Activated T-cell treated with anti-CD3 and anti-CD28 coated beads for 1 hour (primary cell): ENCODE data around the gene FTO.

ENCODE experiments used
- DNase-seq: peaks from one replicate; pipeline ENCODE4 v3.0.0-alpha.2; 2020; ENCODE audit warnings: low read depth

FTO gene

DNA sequence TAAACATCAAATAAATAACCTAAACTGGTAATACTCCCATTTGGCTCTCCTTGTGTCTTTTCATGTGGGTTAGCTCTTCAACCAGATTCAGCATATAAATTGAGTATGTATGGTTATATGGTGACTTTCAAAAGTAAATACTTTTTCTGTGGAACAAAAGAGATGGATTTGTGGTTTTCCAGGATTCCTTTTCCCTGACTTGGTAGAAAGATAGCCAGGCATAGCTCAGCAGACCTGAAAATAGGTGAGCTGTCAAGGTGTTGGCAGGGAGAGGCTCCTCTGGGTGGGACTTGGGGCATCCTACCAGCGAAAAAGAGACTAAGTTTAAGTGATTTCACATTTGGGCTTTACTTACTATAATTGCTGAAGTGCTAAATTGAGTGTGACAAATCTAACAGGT lies 80.3 kb downstream of the FTO start:
- no peak for DNase-seq

DNA sequence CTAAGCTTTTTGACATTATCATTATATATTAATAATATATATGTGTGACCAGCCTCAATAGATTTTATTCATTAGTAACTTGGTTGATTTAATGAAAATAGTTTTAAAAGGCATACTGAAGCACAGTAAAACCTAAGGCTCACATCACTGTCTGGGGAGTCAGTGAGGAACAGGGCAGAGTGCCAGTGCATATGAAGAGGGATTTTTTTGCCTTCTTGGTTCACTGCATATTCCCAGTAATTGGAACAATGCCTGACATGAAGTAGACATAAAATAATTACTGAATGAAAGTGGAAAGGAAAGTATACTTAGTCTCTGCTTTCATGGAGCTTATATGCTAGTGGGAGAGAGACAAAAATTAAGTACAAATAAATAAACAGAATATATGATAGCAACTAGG lies 81.1 kb downstream of the FTO start:
- DNase-seq: no peak

DNA sequence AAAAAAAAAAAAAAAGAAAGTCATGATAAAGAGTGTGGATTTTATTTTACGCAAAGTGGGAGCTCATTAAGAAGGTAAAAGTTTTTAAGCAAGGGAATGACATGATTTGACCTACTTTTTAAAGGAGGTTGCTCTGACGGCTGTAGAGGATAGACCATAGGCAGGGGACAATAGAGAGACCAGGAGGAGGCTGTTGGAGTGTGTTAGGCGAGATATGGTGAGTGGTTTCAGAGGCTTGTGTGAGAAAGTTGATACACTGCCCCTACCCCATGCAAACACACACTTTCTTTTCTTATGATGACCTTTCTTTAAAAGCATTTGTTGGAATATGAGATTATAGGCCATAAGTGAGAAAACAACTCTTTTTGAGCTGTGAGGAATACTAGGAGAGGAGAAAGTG lies 82.0 kb downstream of the FTO start:
- no peak for DNase-seq

DNA sequence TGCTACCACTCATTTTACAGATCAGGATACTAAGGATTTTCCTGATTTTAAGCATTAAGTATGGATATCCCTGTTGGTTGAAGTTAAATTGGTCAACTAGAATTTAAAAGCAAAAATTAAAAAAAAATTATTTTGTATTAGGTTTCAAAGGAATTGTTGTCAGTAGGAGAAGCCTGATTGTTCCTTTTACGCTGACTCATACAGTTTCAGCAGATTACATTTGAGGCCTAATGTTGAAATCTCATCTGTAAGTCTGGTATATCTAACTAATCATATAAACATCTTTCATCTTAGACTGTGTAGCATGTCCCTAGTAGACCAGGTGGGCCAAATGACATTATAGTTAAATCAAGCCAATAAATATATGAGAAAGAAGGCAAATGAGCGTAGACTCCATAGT lies 83.5 kb downstream of the FTO start:
- DNase-seq: no peak

DNA sequence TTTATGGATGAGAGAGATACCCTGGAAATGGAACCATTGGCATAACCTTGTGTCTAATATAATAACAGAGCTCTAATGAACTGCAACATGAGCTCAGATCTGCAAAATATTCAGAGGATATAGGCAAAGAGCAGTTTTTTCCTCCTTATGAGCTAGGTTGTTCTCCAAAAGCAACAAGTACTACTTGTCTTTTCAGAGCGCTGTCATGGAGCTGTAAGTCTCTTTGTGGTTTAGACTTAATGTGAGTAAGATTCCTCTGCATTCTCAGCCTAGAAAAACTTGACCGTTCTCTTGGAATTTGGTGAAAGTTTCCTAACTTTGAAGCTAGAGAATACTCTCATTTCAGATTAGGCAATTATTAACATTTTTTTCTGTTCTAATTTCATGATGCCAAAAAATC lies 85.2 kb downstream of the FTO start:
- DNase-seq: no peak

DNA sequence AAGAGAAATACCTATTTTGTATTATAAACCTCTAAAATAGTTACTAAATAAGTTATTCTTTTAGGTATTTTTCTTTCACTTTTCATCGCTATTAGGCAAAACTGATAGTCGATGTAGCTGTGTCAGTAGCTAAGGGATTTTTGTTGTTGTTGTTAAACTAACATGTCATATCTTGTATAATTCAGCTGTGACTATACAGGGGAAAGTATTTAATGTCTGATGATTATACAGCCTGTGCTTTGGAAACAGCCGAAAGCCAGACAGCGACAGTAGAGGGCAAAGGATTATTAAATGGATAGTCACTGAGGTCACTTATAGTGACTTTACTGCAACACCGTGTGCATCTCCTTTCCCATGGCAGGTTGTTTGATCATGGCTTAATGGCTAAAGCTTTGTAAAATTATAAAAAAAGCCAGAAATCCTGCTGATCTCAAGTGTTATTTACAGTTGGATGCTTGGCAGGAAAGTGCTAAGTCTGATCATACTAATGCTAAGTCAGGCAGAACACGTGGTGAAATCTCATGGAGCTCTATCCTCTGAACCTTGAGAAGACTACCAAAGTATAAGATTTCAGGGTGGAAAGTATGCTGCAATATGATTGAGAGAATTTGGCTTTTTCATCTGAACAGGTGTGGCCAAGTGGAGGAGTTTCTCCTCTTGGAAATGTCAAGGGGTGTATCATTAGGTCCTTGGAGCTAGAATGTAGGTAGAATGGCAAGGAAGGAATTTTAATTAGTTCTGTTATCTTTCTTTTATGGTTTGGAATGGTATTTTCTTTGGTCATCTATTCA lies 88.4 kb downstream of the FTO start:
- DNase-seq: no peak

DNA sequence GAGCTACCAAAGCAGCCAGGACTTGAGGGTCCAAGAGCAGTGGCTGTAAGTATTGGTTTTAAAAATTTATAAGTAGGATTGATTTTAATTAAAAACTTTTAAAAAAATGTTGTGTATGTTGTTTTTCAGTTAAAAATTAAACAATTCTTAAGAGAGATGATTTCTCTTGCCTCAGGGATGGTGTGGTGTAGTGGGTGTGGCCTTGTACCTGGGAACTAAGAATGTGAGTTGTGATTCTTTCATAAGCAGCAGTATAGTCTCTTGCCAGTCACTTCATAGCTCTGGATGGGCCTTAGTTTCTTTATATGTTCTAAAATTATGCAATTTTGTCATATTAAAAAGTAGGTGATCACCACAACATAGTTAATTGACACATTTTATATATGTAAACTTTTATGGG lies 99.5 kb downstream of the FTO start:
- DNase-seq: no peak

DNA sequence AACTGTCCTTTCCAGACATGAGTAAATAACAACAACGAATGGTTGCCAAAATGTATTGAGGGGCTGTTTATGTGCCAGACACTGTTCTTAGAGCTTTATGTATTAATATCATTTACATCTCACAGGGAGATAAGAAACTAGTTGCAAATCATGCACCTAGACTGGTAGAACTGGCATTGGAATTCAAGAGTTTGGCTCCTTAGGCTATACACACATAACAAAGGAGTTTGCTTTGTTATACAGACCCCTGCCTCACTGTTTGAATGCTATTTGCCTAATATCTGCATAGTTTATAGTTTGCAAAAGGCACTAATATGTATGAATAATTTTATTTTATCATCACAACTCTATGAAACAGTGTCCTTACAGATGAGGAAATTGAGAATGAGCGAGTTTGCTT lies 100.0 kb downstream of the FTO start:
- no peak for DNase-seq

DNA sequence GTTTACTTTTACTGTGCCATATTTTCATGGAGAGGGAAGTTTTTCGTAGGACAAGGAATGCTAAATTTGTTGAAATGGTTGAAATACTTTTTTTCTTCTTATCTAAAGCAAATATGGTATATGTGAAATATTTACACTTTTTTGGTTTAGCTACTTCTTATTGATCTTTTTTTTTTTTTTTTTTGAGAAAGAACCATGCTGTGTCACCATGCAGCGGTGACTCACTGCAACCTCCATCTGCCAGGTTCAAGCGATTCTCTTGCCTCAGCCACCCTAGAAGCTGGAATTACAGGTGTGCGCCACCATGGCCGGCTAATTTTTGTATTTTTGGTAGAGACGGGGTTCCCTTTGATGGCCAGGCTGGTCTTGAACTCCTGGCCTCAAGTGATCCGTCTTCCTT lies 100.5 kb downstream of the FTO start:
- no peak for DNase-seq

DNA sequence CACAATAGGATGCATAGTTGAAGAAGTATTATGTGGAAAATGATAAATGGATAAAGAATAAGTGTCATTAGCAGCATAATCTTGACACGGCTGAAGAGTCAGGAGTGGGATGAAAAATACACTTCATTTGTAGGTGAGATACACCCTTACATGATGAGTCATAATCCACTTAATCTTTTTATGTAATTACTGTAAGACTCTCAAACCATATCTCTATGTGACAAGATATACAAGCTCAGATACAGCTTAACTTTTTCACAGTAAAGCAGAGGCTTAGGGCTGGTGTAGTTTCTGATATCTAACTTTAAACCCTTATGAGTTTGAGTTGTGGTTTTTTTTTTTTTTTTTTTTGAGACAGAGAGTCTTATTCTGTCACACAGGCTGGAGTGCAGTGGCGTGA lies 101.2 kb downstream of the FTO start:
- no peak for DNase-seq

DNA sequence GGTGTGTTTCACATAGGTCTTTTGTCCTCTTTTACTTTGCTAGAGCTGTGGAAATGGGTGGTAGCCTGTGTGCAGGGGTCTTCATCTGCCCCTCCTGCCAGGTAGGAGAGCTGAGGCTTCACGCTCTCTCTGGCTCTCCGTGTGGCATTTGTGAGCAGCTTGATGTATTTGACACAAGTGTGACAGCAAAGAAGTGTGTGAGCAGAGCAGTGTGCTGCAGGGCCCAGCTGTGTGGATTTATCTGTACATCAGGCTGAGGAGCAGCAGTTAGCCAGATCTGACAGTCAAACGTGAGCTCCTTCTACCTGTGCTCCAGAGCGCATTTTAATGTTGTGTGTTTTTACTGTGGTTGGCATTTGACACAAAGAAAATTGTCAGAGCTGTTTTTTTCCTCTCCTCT lies 101.8 kb downstream of the FTO start:
- DNase-seq: no peak

DNA sequence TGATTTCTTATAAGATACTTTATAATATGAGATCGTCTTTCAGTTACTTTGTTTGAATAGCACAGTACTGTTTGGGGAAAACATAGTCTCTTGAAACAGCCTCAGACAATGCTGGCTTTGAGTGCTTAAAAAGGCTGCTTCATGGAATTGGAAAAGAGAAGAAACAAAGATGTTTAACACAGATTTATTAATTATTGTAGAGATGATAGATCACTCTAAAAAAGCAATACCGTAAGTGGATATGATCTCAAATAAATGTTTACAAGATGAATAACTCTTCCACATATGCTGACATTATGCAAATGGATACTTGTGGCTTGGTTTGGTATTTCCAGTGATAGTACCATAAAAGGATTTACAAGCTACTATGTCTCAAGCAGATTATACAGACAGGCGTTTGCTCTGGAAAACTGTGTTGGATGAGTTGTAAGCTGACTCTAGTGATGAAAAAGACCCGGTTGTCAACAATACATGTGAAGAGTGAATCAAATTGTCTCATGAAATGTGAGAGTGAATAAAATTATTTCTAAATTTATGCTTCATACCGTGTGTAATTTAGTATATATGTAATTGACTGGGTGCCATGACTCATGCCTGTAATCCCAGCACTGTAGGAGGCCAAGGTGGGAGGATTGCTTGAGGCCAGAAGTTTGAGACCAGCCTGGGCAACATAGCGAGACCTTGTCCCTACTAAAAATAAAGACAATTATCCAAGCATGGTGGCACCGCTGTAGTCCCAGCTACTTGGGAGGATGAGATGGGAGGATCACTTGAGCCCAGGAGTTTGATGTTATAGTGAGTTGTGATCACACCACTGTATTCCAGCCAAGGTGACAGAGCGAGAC lies 105.4 kb downstream of the FTO start:
- no peak for DNase-seq

DNA sequence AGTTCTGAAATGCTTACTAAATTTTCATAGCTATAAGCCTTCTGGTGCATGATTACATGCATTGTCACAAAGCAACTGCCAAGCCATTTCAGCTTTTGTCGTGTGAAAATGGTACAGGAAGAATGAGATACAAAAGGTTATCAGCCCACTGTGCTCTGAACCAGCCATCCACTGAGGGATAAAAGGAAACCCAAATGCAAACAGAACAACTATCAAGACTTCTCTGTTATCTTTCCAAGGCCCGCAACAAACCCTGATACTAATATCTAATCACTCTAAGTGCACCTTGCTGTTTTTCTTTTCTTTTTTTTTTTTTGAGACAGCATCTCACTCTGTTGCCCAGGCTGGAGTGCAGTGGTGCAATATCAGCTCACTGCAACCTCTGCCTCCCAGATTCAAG lies 109.0 kb downstream of the FTO start:
- DNase-seq: no peak

DNA sequence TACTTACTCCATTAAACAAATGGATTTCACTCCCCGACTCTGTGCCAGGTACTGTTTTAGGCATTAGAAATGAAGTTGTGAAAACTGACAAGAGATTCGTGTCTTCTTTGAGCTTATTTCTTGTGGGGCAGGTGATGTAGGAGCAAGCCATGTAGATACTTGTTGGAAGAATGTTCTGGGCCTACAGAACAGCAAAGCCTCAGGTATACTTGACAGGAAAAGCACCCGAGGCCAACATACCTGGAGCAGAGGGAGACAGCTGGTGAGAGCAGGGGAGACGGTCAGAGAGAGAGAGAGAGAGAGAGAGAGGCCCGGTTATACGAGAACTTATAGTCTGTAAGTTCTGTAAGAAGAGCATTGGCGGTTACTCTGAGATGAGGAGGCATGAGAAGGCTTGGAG lies 110.8 kb downstream of the FTO start:
- DNase-seq: no peak

DNA sequence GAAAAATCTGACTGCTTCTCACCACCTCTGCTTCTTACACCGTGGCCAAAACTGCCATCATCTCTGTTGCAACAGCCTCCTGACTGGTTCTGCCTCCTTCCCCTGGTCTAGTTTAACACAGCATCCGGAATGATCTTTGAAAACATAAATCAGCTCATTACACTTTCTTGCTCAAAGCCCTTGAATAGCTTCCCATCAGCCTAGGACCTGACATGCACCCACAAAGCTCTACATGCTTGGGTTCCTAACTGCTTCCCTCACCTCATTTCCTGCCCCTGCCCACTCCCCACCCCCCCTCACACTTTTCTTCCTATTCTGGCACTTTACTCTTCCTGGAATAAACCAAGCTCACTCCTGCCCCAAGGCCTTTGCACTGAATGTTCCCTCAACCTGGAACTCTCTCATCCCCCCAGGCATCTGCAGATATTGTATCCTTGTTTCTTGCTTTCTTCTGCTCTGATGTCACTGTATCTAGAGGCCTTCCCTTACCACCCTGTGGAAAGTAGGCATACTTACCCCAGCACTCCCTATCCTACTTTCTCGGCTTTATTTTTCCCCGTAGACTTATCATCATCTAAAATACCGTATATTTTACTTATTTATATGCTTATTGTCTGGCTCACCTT lies 112.4 kb downstream of the FTO start:
- DNase-seq: no peak

DNA sequence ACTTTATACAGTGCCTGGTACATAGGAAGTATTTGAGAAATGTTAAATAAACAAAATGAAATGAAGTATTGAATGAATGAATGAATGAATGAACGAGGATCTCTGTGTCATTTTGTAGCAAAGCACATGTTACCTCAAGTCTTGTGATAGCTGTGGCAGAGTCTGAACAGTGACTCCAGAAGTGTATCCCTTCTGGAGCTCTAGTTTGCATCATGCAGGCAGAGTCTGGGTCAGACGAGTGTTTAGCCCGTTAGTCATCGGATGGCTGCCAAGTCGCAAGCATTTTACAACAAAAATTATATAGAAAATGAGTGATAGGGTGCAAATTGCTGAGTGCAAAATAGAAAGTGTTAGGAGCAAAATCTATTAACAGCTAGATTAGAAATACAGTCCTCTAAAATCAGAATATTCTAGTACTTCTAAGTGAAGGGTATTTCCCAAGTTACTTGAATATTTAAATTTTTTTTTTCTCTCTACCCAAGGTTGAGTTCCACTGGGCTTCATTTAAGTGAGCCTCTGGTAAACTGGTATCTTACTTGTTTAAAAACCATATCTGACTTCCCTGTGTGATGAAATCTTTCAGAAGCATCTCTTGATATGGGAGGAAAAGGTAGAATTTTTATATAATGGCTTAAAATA lies 113.3 kb downstream of the FTO start:
- no peak for DNase-seq

DNA sequence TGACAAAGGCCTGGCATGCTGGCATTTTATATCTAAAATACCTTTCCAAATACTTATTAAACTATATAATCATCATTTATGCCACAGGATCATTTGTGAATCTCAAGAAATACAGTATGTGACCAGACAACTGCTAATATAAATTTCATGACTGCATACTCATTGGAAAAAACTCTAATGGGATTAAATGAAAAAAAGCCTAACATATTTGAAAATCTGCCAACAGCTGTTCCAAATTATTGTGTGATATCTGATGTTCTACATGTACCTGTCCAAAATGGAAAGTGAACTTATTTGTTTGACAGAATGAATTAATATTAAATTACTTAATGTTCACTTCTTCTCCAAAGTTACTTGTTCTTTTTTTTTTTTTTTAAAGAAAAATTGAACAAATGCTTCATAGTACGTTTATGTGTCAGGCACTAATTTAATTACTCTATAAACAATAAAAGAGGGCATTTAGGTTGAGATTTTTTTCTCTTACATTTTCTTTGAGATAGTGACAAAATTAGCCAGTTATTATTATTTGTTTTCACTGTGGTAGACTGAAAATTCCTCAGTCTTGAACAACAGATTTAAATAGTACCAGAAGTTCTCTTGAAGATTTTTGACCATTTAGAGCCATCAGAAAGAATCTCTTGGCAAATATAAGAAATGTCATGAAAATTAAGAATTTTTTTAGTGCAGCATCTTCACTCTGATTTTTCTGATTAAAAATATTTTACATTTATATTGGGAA lies 114.0 kb downstream of the FTO start:
- DNase-seq: no peak

DNA sequence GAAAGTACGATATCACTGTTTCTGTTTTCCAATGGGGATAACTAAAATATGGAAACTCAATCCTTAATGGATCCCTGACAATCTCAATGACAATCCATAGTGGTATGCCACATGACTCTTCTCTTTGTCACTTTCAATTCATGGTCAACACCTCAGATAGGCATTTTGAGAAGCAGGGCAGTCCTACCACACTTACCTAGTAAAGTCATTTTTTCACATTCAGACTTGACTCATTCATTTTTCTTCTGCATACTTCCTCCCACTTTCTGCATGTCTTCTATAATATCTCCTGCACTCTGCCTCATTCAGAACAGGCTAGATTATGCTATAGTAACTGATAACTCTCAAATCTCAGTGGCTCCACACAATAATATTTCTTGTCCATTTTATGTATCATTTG lies 117.5 kb downstream of the FTO start:
- no peak for DNase-seq

DNA sequence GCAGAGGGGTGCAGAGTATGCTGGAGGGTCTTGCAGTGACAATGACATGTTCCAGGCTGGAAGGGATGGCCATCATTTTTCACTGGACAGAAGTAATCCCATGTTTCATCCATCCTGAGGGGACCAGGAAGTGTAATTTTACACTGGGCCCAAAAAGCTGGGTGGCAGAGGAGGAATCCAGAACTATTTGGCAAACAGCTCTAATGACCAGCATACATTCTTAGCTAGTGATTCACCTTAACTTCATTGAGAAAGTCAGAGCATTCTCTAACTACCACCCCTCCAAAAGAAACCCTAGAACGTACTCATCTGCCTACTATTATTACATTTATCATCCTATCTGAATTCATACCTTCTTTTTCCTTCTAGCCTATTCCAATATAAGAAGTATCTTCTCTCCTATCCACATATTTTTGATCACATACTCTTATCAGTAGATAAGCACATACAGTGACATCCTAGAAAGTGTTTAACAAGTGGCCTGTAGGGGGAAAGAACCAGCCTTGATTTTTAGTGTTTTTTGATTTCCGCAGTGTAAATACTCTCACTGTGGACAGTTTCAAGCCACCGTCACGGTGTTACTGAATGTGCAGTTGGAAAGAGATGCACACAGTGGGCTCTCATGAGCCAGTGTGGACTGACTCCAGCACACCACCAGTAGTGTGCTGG lies 118.1 kb downstream of the FTO start:
- DNase-seq: no peak

DNA sequence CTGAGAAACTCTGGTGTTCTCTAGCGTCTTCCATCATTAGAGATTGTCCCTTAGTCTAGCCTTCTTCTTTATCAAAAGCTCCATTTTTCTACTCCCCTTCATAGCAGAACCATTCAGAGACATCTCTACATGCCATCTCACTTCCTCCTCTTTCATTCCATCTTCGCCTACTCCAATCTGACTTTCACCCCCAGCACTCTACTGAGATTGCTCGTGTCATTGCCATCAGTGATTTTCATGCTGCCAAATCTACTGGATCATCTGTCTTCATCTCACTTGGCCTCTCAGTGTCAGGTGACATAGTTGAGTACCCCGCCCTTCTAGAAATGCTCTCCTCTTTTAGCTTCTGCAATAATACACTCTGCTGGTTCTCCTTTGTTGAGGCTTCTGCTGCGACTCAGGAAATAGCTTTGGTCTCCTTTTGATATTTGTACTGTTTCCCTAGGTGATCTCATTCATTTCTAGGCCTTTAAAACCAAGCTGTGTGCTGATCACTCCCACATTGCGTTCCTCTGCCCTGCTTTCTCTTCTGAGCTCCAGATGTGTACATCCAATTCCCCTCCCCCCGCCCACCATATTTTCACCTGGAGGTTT lies 119.1 kb downstream of the FTO start:
- DNase-seq: no peak

DNA sequence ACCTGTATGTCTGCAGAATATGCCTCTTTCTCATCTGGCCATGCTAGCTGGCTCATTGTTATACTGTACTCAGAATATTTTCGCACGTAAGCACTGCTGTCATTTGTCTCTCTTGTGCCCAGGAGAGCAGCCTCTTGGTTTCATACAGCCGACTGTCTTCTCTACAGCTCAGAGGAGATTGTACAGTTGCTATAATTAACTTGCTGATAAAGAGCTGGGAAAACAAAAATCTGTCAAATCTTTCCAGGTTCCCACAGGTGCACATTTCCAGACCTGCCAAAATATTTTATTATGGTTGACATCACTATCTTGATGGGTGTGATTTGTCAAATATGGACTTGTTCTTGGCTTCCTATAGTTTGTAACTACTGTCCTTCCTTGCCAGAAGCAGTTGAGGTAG lies 122.7 kb downstream of the FTO start:
- no peak for DNase-seq
